NCI-H345 treated with DMSO at 0.1 percent for 48 hours (cell line): ENCODE results near the gene SMIM9.
"Not testable (repeated sequence)": the region's sequence is repeated elsewhere in the genome, so short reads cannot be mapped to it uniquely, and the experiment has no call there.

Experiments used
- DNase-seq: peaks from one replicate; lab custom pipeline; 2025; ENCODE audit not compliant: unreplicated experiment; lab: John Stamatoyannopoulos, UW

The SMIM9 gene

GRCh38 chrX:154816326-154816898 is 18.1 kb downstream of the SMIM9 start:
- DNase-seq, result not testable (repeated sequence)

- DNase-seq, result no peak
Measured at GRCh38 chrX:154815274-154815818, 19.1 kb downstream of the SMIM9 start.

GRCh38 chrX:154813801-154814200 is 20.7 kb downstream of the SMIM9 start:
- no peak for DNase-seq

- DNase-seq, result no peak
Measured at GRCh38 chrX:154812341-154813101, 21.9 kb downstream of the SMIM9 start.

- no peak for DNase-seq
Measured at GRCh38 chrX:154809939-154810665, 24.4 kb downstream of the SMIM9 start.

- no peak for DNase-seq
Measured at GRCh38 chrX:154806837-154807501, 27.5 kb downstream of the SMIM9 start.

GRCh38 chrX:154805696-154806091 is 28.8 kb downstream of the SMIM9 start:
- DNase-seq, result no peak

GRCh38 chrX:154804957-154805695 is 29.3 kb downstream of the SMIM9 start, which contains the start of gene MPP1:
Gene MPP1 (minus strand): TSS chrX:154805485. CDS start chrX:154805373, 112 bp downstream.
- peak; percentile 20 for DNase-seq

- no peak for DNase-seq
Measured at GRCh38 chrX:154804261-154804956, 30.1 kb downstream of the SMIM9 start.

- no peak for DNase-seq
Measured at GRCh38 chrX:154802947-154803346, 31.5 kb downstream of the SMIM9 start.

- no peak for DNase-seq
Measured at GRCh38 chrX:154800478-154801210, 33.8 kb downstream of the SMIM9 start.

- DNase-seq, result peak; percentile 88
Measured at GRCh38 chrX:154799556-154800348, 34.7 kb downstream of the SMIM9 start.

GRCh38 chrX:154797006-154797405 is 37.5 kb downstream of the SMIM9 start:
- DNase-seq, result no peak

- no peak for DNase-seq
Measured at GRCh38 chrX:154795016-154795415, 39.4 kb downstream of the SMIM9 start.

- DNase-seq, result no peak
Measured at GRCh38 chrX:154793084-154793795, 41.2 kb downstream of the SMIM9 start.

- DNase-seq, result no peak
Measured at GRCh38 chrX:154791939-154792338, 42.5 kb downstream of the SMIM9 start.

GRCh38 chrX:154791467-154791866 is 43.0 kb downstream of the SMIM9 start:
- DNase-seq, result no peak

- no peak for DNase-seq
Measured at GRCh38 chrX:154785716-154786115, 48.7 kb downstream of the SMIM9 start.
